IPS DF 4.7 (cell line): ENCODE data around the gene DNAJB13.
"Not testable (repeated sequence)": the region's sequence is repeated elsewhere in the genome, so short reads cannot be mapped to it uniquely, and the experiment has no call there.

ENCODE experiments used
- DNase-seq: peaks from one replicate; pipeline ENCODE4 v3.0.0-alpha.2; 2013; ENCODE audit warnings: low spot score; ENCODE audit errors: extremely low read depth

The DNAJB13 gene

GRCh38 chr11:73950869-73951710 lies at the start of gene DNAJB13:
TSS of gene DNAJB13 (plus strand) at chr11:73951026. CDS start at chr11:73951070, 44 bp downstream.
- peak; percentile 46 for DNase-seq

DNA sequence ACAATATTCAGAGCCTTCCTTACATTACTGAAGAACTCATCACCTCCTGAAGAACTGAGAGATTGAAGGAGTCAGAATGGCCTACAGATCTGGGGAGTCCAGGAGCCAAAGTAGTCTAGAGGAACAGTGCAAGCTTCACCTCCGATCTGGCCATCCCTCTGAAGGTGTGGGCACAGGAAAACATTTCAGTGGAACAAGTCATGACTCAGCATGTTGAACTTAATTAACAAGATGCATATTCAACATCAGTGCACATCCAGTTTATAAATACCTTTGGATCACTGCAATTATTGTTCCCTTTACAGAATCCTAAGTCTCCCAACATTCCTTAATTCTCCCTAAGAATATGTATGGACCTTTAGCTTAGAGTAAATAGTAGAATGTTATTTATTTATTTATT lies 48.5 kb upstream of the DNAJB13 start:
- no peak for DNase-seq

DNA sequence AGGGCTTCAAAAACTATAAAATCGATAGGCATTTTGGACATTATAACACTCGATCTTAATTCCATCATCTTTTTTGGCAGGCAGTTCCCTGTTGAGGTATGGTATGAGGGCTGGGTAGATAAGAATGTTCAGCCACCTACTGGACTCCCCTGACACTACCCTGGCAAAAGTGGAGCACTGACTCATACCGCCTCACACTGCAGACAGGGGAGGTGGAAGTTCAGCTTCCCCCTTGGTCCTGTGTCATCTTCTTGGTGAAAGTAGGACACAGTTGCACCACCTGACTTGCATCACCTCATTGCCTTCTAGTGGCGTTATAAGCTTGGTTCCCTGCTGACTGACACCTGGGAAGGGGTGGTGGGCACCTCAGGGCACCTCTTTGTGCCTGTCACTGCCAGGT lies 43.6 kb upstream of the DNAJB13 start:
- DNase-seq: no peak

- DNase-seq: no peak
These were observed 38.8 kb upstream of the DNAJB13 start for GRCh38 chr11:73912026-73912425.

GRCh38 chr11:73913472-73913871 lies 37.4 kb upstream of the DNAJB13 start:
- DNase-seq: no peak

DNA sequence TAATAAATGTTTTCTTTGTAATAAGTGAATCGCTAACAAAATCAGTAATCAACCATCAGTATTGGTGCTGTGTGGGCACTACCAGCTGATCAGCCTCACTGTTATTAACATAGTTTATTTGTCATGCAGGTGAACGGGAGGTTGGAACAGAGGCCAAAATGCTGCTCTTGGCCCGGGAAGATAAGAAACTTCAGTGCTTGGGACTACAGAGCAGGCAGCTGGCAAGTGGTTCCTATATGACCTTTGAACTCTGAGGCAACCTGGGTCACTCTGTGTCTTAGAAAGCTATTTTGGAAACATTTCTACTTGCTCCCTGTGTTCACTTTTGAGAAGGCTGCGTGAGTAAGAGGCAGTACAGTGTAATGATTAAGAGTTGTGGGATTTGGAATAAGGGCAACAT lies 36.5 kb upstream of the DNAJB13 start:
- DNase-seq: no peak

- DNase-seq: no peak
These were observed 34.4 kb upstream of the DNAJB13 start for GRCh38 chr11:73916435-73916834.

DNA sequence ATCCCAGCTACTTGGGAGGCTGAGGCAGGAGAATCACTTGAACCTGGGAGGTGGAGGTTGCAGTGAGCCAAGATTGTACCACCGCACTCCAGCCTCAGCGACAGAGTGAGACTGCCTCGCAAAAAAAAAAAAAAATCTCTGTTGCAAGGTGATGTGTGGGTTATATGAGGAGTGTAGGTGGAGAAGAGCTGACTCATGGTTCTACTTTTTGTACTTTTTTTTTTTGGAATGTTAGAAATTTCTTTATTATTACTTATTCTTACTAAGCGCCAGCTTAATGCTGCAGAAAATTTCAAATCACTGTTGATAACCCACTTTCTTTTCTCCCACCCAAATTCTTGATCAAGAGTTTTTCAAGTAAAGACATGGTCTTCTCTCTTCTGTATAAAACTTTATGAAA lies 29.6 kb upstream of the DNAJB13 start:
- DNase-seq: no peak

DNA sequence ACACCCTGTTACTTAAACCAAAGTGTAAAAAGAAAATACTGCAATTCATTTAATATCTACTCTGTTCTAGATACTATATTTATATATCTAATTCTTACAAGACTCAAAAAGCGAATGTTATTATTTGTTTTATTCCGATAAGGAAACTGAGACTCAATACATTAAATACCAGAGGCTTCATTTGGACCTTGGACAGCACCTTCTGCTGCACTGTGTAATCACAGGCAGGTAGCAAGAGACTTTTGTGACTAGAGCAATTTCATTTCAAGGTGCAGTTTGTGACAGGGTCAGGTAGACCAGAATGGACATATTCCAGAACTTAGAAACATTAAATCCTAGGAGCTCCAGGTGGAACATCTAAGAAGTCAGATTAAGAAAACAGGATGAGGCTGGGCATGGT lies 21.4 kb upstream of the DNAJB13 start:
- DNase-seq: no peak

GRCh38 chr11:73931039-73931645 lies 19.7 kb upstream of the DNAJB13 start:
- peak; percentile 82 for DNase-seq

DNA sequence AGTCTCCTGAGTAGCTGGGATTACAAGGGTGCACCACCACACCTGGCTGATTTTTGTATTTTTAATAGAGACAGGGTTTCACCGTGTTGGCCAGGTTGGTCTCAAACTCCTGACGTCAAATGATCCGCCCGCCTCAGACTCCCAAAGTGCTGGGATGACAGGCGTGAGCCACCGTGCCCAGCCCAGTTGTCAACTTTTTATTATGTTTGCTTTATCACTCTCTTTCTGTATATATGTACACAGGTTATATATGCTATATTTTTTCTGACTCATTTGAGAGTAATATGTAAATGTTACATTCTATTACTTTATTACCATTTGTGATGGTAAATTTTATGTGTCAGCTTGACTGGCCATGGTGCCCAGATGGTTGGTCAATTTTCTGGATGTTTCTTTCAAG lies 18.9 kb upstream of the DNAJB13 start:
- DNase-seq: no peak

- DNase-seq: no peak
These were observed 18.0 kb upstream of the DNAJB13 start for GRCh38 chr11:73932781-73933180.

DNA sequence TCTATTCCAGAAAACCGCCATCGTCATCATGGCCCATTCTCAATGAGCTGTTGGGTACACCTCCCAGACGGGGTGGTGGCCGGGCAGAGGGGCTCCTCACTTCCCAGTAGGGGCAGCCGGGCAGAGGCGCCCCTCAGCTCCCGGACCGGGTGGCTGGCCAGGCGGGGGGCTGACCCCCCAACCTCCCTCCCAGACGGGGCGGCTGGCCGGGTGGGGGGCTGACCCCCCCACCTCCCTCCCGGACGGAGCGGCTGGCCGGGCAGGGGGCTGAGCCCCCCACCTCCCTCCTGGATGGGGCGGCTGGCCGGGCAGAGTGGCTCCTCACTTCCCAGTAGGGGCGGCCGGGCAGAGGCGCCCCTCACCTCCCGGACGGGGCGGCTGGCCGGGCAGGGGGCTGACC lies 14.8 kb upstream of the DNAJB13 start:
- not testable (repeated sequence) for DNase-seq

GRCh38 chr11:73939096-73939495 lies 11.7 kb upstream of the DNAJB13 start:
- DNase-seq: no peak

DNA sequence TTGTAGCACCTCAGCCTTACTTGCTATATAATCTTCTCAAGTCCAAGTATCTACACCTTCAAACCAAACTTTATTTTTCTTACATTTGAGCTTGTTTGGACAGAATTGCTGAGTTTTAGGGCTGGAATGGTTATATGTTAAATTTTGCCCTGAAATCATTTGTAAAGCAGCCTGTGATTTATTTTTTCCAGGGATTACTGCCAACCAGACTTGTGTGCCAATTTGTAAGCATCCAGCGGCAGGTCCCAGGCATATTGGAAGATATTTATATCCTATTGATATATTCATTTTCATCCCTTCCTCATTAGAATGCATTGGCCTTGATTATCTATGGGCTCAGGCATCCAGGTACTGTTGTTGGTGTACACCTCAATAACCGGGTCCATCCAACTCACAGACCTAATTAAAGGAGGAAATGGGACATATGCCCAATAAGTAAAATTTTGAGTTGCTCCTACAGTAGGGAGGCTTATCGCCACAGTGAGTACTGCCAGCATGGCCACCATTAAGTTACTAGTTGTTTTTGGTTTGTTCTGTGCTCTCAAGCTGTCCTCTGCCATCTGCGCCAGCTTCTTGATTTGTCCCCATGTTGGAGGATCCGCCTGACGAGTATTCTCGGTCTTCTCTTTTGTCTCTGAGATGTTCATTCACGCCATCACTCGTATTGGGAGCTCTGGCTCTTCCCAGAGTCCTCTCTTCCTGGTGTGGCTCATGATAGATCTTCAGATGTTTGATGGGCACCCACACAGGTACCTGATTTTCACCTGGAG lies 9.8 kb upstream of the DNAJB13 start:
- no peak for DNase-seq

- no peak for DNase-seq
These were observed 8.8 kb upstream of the DNAJB13 start for GRCh38 chr11:73942010-73942409.

DNA sequence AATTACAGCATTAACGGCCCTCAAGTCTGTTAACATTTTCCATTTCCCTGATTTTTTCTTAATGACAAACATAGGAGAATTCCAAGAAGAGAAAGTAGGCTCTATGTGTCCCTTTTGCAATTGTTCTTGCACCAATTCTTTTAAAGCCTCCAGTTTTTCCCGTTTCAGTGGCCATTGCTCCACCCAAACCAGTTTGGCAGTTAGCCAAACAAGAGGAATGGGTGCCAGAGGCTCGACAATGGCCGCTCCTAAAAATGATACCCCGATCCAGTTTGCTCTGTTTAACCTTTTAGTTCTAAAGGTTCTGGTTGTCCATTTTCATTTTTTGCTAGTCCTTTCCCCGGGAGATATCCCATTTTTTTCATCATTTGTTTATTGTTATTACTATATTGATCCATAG lies 6.7 kb upstream of the DNAJB13 start:
- no peak for DNase-seq

GRCh38 chr11:73944901-73945300 lies 5.9 kb upstream of the DNAJB13 start:
- DNase-seq: no peak

GRCh38 chr11:73945396-73945795 lies 5.4 kb upstream of the DNAJB13 start:
- DNase-seq: no peak

- no peak for DNase-seq
These were observed 3.9 kb upstream of the DNAJB13 start for GRCh38 chr11:73946798-73947458.

DNA sequence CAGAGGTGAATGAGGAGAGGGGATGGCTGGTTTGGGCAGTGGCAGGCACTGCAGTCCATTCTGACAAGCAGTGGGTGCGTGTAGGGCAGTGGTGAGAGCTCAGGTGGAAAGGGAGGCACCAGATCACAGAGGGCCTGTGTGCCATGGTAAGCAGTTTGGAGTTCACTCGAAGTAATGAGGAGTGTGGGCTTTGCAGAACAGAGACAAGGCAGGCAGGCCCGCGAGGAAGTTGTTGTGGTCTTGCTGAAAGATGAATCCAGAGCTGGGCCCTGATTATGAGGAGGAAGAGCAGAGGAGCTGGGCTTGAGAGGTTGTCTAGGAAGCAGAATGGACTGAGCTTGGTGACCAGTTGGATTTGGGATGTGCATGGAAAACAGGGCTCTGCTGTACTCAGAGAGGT lies 1.6 kb upstream of the DNAJB13 start:
- no peak for DNase-seq

- no peak for DNase-seq
These were observed 914 bp upstream of the DNAJB13 start for GRCh38 chr11:73949912-73950311.
